Ascending aorta (tissue), 2 donors: ENCODE measurements around the gene TBX19. TPM values are rescaled to one million over a fixed set of nuclear protein-coding genes. Genes with fewer than 3 reads are reported as not detected.

Source experiments
- DNase-seq, 2 donors: peaks; one replicate each; pipeline ENCODE4 v3.0.0-alpha.2; 2019; ENCODE audit warnings: low spot score in 2 of 2
- H3K27ac ChIP-seq, 2 donors: fragments of 200-600 bp; sonication (generic); one replicate each; pipeline ENCODE4 v1.5.1; 2016 to 2017; ENCODE audit warnings: mild to moderate bottlenecking in 1 of 2
- H3K27me3 ChIP-seq: fragments of 200-600 bp; sonication (generic); one replicate; pipeline ENCODE4 v1.5.1; 2017
- H3K36me3 ChIP-seq, 2 donors: fragments of 200-600 bp; sonication (generic); one replicate each; pipeline ENCODE4 v1.5.1; 2016
- H3K4me1 ChIP-seq, 2 donors: fragments of 200-600 bp; sonication (generic); one replicate each; pipeline ENCODE4 v1.5.1; 2016 to 2017; ENCODE audit warnings: mild to moderate bottlenecking in 1 of 2
- H3K4me3 ChIP-seq, 2 donors: fragments of 200-600 bp; sonication (generic); one replicate each; pipeline ENCODE4 v1.5.1; 2016 to 2017; ENCODE audit warnings: mild to moderate bottlenecking in 1 of 2
- H3K9me3 ChIP-seq, 2 donors: fragments of 200-600 bp; sonication (generic); one replicate each; pipeline ENCODE4 v1.5.1; 2016
- intact Hi-C: fragments of 100-400 bp; cut with DNase I; formaldehyde crosslinking; loops from one replicate; pipeline ENCODE4 v1.15.1; 2023
- total RNA-seq: library from RNA; depleted of rRNA; stranded (reverse); fragments of >200 nt; gene quantifications from one replicate; pipeline ENCODE4 v1.1.0, GENCODE V29; 2016
- TF ChIP-seq, protein P1 (sequence below), 3 experiments: fragments of 200-600 bp in 2 of 3; fragments of 450-650 bp in 1 of 3; sonication (generic) in 2 of 3; IDR thresholded peaks; one replicate each; pipeline ENCODE4 v1.5.1; 2016 to 2019; ENCODE audit warnings: antibody characterized with exemption in 3 of 3, mild to moderate bottlenecking in 1 of 3, moderate library complexity in 1 of 3

Gene TBX19
- total RNA-seq, 1 donor from 2014 or later = 0.64 TPM

DNA sequence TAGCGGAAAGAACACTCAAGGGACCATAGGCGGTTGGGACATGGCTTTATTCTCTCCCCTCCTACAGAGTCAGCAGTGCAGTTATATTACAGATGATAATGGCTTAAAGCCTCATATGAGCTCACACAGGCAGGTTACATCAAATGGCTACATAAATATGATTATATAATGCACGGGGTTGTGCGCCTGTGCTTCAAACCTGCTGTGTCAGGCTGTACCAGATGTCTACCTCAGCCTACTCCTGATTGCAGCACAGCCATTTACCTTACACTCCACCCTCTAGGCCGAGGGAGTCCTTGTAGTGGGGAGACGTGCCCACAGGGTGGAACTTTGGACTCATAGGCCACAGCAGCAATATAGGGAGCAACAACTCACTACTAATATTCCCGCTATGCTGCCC, 16.4 kb upstream of the TBX19 start:
- Histone ChIP-seq H3K27ac (no peak overlapping the region), H3K36me3 (no peaks in the 10 kb centered on the region), H3K9me3 (no peaks in the 10 kb centered on the region), H3K4me1 (peaks cover 3 to 15% of the 10 kb centered on the region in 2 donors), H3K27me3 (no peaks in the 10 kb centered on the region), H3K4me3 (no peak overlapping the region)
- DNase-seq = no peak
- intact Hi-C loops = no loop called here
- TF ChIP-seq, protein P1, sequence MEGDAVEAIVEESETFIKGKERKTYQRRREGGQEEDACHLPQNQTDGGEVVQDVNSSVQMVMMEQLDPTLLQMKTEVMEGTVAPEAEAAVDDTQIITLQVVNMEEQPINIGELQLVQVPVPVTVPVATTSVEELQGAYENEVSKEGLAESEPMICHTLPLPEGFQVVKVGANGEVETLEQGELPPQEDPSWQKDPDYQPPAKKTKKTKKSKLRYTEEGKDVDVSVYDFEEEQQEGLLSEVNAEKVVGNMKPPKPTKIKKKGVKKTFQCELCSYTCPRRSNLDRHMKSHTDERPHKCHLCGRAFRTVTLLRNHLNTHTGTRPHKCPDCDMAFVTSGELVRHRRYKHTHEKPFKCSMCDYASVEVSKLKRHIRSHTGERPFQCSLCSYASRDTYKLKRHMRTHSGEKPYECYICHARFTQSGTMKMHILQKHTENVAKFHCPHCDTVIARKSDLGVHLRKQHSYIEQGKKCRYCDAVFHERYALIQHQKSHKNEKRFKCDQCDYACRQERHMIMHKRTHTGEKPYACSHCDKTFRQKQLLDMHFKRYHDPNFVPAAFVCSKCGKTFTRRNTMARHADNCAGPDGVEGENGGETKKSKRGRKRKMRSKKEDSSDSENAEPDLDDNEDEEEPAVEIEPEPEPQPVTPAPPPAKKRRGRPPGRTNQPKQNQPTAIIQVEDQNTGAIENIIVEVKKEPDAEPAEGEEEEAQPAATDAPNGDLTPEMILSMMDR (IDR thresholded peaks at IDR 0.05) = no peak

DNA sequence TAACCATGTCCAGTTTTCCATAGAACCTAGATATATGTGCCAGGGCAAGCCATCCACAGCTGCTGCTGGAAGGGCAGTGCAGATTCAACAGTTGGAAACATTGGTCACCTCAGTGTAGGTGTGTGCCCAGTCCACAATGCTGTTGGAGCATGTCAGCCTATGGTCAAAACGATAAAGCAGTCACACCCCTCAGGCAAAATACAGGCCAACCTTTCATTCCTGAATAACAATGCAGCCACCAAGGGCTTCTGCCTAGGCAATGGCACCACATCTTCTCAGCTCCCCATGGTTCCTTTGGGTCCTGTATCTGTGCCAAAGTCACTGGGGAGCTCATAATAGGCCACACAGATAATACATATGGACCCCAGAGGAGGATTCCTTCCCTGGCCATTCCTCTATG, 15.1 kb upstream of the TBX19 start:
- Histone ChIP-seq H3K4me1 (peaks cover 3 to 11% of the 10 kb centered on the region in 2 donors), H3K4me3 (no peak overlapping the region), H3K27ac (no peak overlapping the region), H3K27me3 (no peaks in the 10 kb centered on the region), H3K36me3 (no peaks in the 10 kb centered on the region), H3K9me3 (no peaks in the 10 kb centered on the region)
- intact Hi-C loops = no loop called here
- TF ChIP-seq, protein P1 (IDR thresholded peaks at IDR 0.05) = no peak
- no peak for DNase-seq

DNA sequence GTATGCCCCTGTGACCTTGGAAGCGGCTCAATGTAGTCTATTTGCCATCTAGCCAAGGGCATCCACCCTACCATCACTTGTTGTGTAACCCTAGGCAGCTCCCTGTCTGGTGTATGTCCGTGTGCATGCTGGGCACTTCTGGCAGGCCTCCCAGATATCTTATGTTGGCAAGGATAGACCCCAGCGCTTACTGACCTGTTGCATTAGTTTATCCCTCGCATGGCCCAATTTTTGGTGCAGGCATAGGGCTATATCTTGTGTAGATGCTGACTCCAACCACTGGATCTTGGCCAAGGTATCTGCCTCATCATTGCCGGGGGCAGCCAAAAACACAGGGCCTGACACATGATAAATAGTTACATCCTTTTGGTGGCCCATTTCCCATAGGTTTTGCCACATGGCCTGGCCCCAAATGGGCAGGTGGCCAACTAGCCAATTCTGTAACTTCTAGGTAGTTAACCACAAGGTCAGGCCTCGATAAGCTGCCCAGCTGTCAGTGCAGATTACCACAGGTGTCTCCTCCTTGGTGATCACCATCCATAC, 14.0 kb upstream of the TBX19 start:
- H3K27ac ChIP-seq = no peak overlapping the region
- peaks cover 3 to 8% of the 10 kb centered on the region in 2 donors for H3K4me1 ChIP-seq
- no peak overlapping the region for H3K4me3 ChIP-seq
- H3K27me3 ChIP-seq = no peaks in the 10 kb centered on the region
- TF ChIP-seq, protein P1 (IDR thresholded peaks at IDR 0.05) = no peak
- H3K36me3 ChIP-seq = no peaks in the 10 kb centered on the region
- intact Hi-C loops = no loop called here
- no peak for DNase-seq
- H3K9me3 ChIP-seq = no peaks in the 10 kb centered on the region

DNA sequence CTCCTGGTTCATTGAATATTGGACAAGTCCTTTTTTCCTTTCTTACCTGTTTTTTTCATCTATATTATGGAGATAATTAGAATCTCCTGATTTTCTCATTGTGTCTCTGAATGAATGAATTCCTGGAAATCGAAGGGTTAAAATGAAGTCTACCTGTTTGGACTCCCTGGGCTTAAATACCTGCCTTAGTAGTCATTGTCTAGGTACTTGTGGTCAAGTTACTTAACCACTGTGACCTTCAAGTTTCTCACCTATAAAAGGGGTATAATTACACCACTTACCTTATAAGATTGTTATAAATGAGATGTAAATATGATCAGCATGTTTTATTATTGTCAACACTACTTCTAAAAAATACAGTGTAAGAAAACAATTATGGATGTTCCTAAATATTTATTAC, 9.0 kb upstream of the TBX19 start:
- TF ChIP-seq, protein P1 (IDR thresholded peaks at IDR 0.05) = no peak
- intact Hi-C loops = no loop called here

DNA sequence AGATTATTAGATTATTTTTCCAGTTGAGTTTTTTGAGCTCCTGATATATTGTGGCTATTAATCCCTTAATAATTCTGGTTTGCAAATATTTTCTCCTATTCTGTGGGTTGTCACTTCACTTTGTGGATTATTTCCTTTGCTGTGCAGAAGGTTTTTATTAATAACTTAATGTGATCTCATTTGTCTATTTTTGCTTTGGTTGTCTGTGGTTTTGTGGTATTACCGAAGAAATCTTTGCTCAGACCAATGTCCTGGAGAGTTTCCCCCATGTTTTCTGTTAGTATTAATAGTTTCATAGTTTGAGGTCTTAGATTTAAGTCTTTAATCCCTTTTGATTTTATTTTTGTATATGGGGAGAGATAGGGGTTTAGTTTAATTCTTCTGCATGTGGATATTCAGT, 7.1 kb upstream of the TBX19 start:
- intact Hi-C loops = no loop called here
- DNase-seq = no peak
- no peaks in the 10 kb centered on the region for H3K36me3 ChIP-seq
- TF ChIP-seq, protein P1 (IDR thresholded peaks at IDR 0.05) = no peak
- H3K4me3 ChIP-seq = no peak overlapping the region
- no peak overlapping the region for H3K27ac ChIP-seq
- H3K4me1 ChIP-seq = no peaks in the 10 kb centered on the region
- H3K27me3 ChIP-seq = no peaks in the 10 kb centered on the region
- H3K9me3 ChIP-seq = peaks cover 0 to 5% of the 10 kb centered on the region in 2 donors

More for the DNA sequence above, 9.0 kb upstream of the TBX19 start:
- Histone ChIP-seq H3K4me3 (no peak overlapping the region), H3K4me1 (no peaks in the 10 kb centered on the region), H3K36me3 (no peaks in the 10 kb centered on the region), H3K27ac (no peak overlapping the region), H3K9me3 (peaks cover 0 to under 1% of the 10 kb centered on the region in 2 donors), H3K27me3 (no peaks in the 10 kb centered on the region)
- DNase-seq = no peak

DNA sequence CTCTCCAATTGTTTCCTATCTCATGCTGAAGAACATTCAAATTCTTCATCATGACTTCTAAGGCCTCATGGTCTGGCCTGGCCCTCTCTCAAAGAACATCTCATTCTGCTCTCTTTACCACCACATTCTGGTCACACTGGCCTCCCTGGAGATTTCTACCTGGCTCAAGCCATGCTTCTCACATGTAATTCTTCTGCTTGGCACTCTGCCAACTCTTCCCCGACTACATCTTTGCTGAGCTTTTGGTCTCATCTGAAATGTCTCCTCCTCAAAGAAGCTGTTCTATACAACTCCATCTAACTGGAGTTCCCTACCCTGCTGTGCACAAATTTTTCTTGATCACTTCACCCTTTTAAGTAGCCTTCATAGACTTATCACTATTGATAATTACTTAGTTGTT, 1.4 kb upstream of the TBX19 start:
- no peak overlapping the region for H3K4me3 ChIP-seq
- TF ChIP-seq, protein P1 (IDR thresholded peaks at IDR 0.05) = no peak
- peaks cover 0 to 5% of the 10 kb centered on the region in 2 donors for H3K9me3 ChIP-seq
- intact Hi-C loops = no loop called here
- no peak for DNase-seq
- H3K4me1 ChIP-seq = no peaks in the 10 kb centered on the region
- H3K36me3 ChIP-seq = no peaks in the 10 kb centered on the region
- H3K27me3 ChIP-seq = no peaks in the 10 kb centered on the region
- H3K27ac ChIP-seq = no peak overlapping the region
